Measurements from ENCODE around the gene RABGGTB.
A peak's percentile ranks its signal among the peaks of the same experiment; 100 is the strongest.
"Not testable (repeated sequence)": the region's sequence is repeated elsewhere in the genome, so short reads cannot be mapped to it uniquely, and the experiment has no call there.

The RABGGTB gene

DNA sequence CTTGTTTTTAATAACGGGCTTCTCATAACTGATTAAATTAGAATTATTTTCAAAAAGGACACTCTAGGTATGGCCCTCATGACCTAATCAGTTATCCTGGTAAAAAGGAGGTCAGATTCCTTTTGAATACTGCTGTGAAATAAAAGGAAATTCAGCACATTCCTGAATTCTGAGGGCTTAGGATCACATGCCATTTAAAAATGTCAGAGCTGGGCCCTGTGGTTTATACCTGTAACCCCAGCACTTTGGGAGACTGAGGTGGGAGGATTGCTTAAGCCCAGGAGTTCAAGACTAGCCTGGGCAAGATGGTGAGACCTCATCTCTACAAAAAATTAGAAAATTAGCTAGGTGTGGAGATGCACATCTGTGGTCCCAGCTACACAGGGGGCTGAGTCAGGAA, 18.0 kb upstream of the RABGGTB start:
- TF ChIP-seq, protein P1, sequence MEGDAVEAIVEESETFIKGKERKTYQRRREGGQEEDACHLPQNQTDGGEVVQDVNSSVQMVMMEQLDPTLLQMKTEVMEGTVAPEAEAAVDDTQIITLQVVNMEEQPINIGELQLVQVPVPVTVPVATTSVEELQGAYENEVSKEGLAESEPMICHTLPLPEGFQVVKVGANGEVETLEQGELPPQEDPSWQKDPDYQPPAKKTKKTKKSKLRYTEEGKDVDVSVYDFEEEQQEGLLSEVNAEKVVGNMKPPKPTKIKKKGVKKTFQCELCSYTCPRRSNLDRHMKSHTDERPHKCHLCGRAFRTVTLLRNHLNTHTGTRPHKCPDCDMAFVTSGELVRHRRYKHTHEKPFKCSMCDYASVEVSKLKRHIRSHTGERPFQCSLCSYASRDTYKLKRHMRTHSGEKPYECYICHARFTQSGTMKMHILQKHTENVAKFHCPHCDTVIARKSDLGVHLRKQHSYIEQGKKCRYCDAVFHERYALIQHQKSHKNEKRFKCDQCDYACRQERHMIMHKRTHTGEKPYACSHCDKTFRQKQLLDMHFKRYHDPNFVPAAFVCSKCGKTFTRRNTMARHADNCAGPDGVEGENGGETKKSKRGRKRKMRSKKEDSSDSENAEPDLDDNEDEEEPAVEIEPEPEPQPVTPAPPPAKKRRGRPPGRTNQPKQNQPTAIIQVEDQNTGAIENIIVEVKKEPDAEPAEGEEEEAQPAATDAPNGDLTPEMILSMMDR (IDR thresholded peaks at IDR 0.05; ENCODE audit: low read depth, low read length, missing control alignments) = no peak
- no peak for DNase-seq (ENCODE audit: extremely low read depth, low read depth)
- no peak overlapping the region for H3K4me3 ChIP-seq (replicated peaks; ENCODE audit: low read depth, low read length)

DNA sequence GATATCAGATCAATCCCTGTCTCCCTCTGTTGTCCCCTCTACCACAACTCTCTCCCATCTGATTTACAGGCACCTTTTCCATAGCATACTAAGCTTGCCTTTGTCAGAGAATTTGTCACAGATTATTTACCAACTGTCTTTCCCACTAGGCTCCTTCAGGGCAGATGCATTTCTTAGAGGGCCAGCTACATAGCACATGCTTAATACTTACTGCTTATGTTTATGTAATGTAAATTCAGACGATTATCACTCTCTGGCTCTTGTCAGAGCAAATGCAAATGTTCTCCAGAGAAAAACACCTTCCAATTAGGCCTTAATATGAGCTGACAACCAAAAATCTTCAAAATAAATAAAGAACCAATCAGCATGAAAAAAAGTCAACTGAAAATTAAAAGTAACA, 15.3 kb upstream of the RABGGTB start:
- H3K4me3 ChIP-seq (replicated peaks; ENCODE audit: low read depth, low read length) = no peak overlapping the region
- no peak for DNase-seq (ENCODE audit: extremely low read depth, low read depth)
- TF ChIP-seq, protein P1 (IDR thresholded peaks at IDR 0.05; ENCODE audit: low read depth, low read length, missing control alignments) = no peak

DNA sequence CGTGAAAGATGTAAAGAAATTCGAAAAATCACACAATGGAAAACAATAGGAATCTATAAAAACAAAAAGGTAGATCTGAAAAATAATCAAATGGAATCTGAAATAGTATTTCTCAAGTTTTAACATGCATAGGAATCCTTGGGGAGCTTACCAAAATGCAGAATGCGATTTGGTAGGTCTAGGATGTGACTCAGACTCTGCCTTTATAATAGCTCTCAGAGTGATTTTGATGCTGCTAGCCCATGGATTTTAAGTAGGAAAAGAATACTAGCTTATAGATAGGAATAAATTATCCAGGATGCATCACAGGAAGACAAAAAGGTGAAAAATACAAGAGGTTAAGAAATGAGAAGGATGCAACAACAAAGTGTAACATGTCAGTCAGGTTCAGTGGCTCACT, 14.1 kb upstream of the RABGGTB start:
- TF ChIP-seq, protein P1 (IDR thresholded peaks at IDR 0.05; ENCODE audit: low read depth, low read length, missing control alignments) = no peak
- no peak overlapping the region for H3K4me3 ChIP-seq (replicated peaks; ENCODE audit: low read depth, low read length)

DNA sequence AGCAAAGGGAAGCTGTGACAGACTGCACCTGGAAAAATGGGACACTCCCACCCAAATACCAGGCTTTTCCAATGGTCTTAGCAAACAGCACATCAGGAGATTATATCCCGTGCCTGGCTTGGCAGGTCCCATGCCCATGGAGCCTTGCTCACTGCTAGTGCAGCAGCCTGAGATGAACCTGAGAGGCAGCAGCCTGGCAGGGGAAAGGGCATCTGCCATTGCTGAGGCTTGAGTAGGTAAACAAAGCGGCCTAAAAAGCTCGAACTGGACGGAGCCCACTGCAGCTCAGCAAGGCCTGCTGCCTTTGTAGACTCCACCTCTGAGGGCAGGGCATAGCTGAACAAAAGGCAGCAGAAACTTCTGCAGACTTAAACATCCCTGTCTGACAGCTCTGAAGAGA, 8.2 kb upstream of the RABGGTB start:
- not testable (repeated sequence) for H3K4me3 ChIP-seq (replicated peaks; ENCODE audit: low read depth, low read length); DNase-seq (ENCODE audit: extremely low read depth, low read depth)

More for the DNA sequence above, 14.1 kb upstream of the RABGGTB start:
- DNase-seq (ENCODE audit: extremely low read depth, low read depth) = no peak

DNA sequence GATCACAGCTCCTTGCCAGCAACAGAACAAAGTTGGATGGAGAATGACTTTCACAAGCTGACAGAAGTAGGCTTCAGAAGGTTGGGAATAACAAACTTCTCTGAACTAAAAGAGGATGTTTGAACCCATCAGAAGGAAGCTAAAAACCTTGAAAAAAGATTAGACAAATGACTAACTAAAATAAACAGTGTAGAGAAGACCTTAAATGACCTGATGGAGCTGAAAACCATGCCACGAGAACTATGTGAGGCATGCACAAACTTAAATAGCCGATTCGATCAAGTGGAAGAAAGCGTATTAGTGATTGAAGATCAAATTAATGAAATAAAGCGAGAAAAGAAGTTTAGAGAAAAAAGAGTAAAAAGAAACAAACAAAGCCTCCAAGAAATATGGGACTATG, 7.4 kb upstream of the RABGGTB start:
- not testable (repeated sequence) for DNase-seq (ENCODE audit: extremely low read depth, low read depth); H3K4me3 ChIP-seq (replicated peaks; ENCODE audit: low read depth, low read length)

DNA sequence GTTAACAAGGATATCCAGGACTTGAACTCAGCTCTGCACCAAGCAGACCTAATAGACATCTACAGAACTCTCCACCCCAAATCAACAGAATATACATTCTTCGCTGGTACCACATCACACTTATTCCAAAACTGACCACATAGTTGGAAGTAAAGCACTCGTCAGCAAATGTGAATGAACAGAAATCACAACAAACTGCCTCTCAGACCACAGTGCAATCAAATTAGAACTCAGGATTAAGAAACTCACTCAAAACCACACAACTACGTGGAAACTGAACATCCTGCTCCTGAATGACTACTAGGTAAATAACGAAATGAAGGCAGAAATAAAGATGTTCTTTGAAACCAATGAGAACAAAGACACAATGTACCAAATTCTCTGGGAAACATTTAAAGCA, 5.9 kb upstream of the RABGGTB start:
- not testable (repeated sequence) for H3K4me3 ChIP-seq (replicated peaks; ENCODE audit: low read depth, low read length); DNase-seq (ENCODE audit: extremely low read depth, low read depth)

DNA sequence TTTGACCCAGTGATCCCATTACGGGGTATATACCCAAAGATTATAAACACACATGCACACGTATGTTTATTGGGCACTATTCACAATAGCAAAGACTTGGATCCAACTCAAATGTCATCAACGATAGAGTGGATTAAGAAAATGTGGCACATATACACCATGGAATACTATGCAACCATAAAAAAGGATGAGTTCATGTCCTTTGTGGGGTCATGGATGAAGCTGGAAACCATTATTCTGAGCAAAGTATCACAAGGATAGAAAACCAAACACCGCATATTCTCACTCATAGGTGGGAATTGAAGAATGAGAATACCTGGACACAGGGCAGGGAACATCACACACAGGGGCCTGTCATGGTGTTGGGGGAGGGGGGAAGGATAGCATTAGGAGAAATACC, 2.1 kb upstream of the RABGGTB start:
- H3K4me3 ChIP-seq (replicated peaks; ENCODE audit: low read depth, low read length); DNase-seq (ENCODE audit: extremely low read depth, low read depth): not testable (repeated sequence)

DNA sequence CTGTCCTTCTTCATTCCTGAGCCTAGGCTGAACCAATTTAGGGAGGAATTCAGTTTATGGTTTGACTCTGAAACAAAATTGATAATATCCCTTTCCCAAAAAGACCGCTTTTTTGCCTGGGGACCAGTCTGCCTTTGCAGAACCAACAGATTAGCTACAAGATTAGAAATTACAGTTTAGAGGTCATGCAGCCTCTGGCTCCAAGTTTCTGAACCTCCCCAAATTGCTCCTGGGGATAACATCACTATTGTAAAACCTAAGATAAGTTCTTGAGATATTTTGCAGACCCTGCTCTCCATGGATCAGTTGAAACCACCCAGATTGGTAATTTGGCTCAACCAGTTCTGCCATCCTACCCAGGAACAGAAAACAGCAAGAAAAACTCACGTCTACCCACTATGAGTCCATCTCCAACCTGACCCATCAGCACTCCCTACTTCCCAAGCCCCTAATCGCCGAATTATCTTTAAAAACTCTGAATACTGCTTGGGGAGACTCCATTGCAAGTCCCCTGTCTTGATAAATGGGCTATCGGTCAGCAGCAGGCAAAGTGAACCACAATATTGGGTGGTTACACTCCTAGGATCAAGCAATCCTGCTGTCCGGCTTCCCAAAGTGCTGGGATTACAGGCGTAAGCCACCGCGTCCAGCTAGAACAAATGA, 605 bp upstream of the RABGGTB start:
- TF ChIP-seq, protein P1 (IDR thresholded peaks at IDR 0.05; ENCODE audit: low read depth, low read length, missing control alignments) = no peak
- no peak for DNase-seq (ENCODE audit: extremely low read depth, low read depth)
- H3K4me3 ChIP-seq (replicated peaks; ENCODE audit: low read depth, low read length) = peak overlapping the region; percentile 86

DNA sequence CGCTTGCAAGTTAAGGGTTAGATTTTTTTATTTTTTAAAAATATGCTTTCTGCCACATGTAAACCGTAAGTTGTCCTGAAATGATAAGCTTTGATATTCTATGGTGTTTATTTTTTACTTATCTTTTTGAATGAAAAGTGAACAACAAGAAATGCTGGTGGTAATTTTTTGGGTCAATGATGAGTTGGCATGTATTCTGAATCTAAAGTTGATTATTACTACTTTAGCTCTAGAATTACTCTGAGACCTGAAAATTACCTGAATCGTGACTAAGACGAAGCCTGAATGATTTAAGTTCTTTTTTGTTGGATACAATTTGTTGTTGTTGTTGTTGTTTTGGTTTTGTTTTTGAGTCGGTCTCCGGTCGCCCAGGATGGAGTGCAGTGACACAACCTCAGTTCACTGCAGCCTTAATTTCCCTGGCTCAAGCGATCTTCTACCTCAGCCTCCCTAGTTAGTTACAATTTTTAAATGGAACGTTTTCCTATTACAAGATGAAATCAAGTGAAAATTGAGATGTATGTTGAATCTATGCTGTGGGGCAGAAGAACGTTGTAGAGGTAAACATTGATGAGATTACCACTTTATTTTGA, 941 bp downstream of the RABGGTB start:
- no peak for DNase-seq (ENCODE audit: extremely low read depth, low read depth)
- TF ChIP-seq, protein P1 (IDR thresholded peaks at IDR 0.05; ENCODE audit: low read depth, low read length, missing control alignments) = no peak
- H3K4me3 ChIP-seq (replicated peaks; ENCODE audit: low read depth, low read length) = peak overlapping the region; percentile 86
